ENCODE data around the gene KANSL1L. TPM values are rescaled to one million over a fixed set of nuclear protein-coding genes. Genes with fewer than 3 reads are reported as not detected.

KANSL1L gene
- total and polyA plus RNA-seq, 10 of the 15 experiments (the other 5 are each of a cell fraction or from before 2014, with no cell fraction given), result 1.2 to 9.5 (median 3.7) TPM

GRCh38 chr2:210046851-210047500, 124.2 kb downstream of the KANSL1L start (continued):
- no peak for TF ChIP-seq SKIL (IDR thresholded peaks at IDR 0.05; ENCODE audit: low read depth, poor library complexity, severe bottlenecking)
- no peak for TF ChIP-seq SPI1 (IDR thresholded peaks at IDR 0.05; ENCODE audit: borderline replicate concordance, insufficient read depth, low read depth, low read length)
- TF ChIP-seq ZNF24 (IDR thresholded peaks at IDR 0.05), result no peak

- H2AFZ ChIP-seq (ENCODE audit: control insufficient read depth, low read depth, low read length), result no peak overlapping the region
- no peaks in the 10 kb centered on the region for H3K4me1 ChIP-seq (ENCODE audit: control insufficient read depth, insufficient read depth, low read length)
- no peak overlapping the region for H3K4me2 ChIP-seq (ENCODE audit: control insufficient read depth, insufficient read depth)
- no peak overlapping the region for H3K9ac ChIP-seq (ENCODE audit: control insufficient read depth, insufficient read depth, low read length)
- no TSS peak for BruUV-seq (replicated peaks)
- 97% methylated on average over 3 of the region's 3 CpGs for WGBS (ENCODE audit: insufficient coverage, insufficient replicate concordance, low lambda C conversion rate, missing lambda C conversion rate)
- H3K4me3 ChIP-seq, result no peak overlapping the region
- no peaks in the 10 kb centered on the region for H3K79me2 ChIP-seq (ENCODE audit: control insufficient read depth, insufficient read depth, low read length)
- TF ChIP-seq SUZ12 (IDR thresholded peaks at IDR 0.05; ENCODE audit: unreplicated experiment) (no peak), RELA (IDR thresholded peaks at IDR 0.05; ENCODE audit: borderline replicate concordance, partially characterized antibody) (no peak), DPF2 (IDR thresholded peaks at IDR 0.05) (no peak), EP300 (IDR thresholded peaks at IDR 0.05; ENCODE audit: borderline replicate concordance in 1 of 2, control insufficient read depth in 1 of 2, low read depth in 2 of 2, low read length in 2 of 2) (no peak), ZBED1 (IDR thresholded peaks at IDR 0.05; ENCODE audit: borderline replicate concordance) (no peak), IKZF2 (IDR thresholded peaks at IDR 0.05) (no peak), CTCF (IDR thresholded peaks at IDR 0.05 in 2 of 3, conservative IDR thresholded peaks at IDR 0.05 in 1 of 3; ENCODE audit: control insufficient read depth in 2 of 3, extremely low read depth in 1 of 3, insufficient read depth in 1 of 3, low read depth in 3 of 3, low read length in 3 of 3) (no peak)
- H3K27me3 ChIP-seq (replicated peaks in 1 of 2; ENCODE audit: control insufficient read depth in 2 of 2, insufficient read depth in 2 of 2, low read length in 1 of 2), result no peaks in the 10 kb centered on the region
- ATAC-seq, result no peak
- FAIRE-seq, result no peak
- intact Hi-C loops (cut with micrococcal nuclease; ENCODE audit: unreplicated experiment), result no loop called here
- H3K36me3 ChIP-seq (ENCODE audit: control insufficient read depth in 2 of 2, insufficient read depth in 2 of 2, low read length in 1 of 2), result 0 out of 4 replicates have a peak, but pooled peaks cover 0 to 3% of the 10 kb centered on the region in 2 experiments
- H3K27ac ChIP-seq (ENCODE audit: control insufficient read depth, insufficient read depth), result no peak overlapping the region
- CTCF ChIA-PET, result interaction anchor here (0.6 to 1.0 kb wide), 2 partner anchors 161 to 459 kb away, joined by 3 read pairs; no protein-coding TSS in a partner anchor
- SMC1A ChIA-PET (ENCODE audit: uncharacterized antibody, unreplicated experiment), result interaction anchor here (0.7 to 0.8 kb wide), 2 partner anchors 9 to 154 kb away, joined by 3 read pairs; no protein-coding TSS in a partner anchor
- H4K20me1 ChIP-seq (ENCODE audit: control insufficient read depth, insufficient read depth), result no peaks in the 10 kb centered on the region
- DNase-seq (ENCODE audit: low read depth, low spot score), result no peak
- RAD21 ChIA-PET (ENCODE audit: unreplicated experiment), result no interaction called here
- POLR2A ChIA-PET, result no interaction called here
- in situ Hi-C loops (cut with MboI), result no loop called here
- H3K9me3 ChIP-seq (replicated peaks; ENCODE audit: control insufficient read depth, insufficient read depth, low read length), result no peaks in the 10 kb centered on the region
Observed at GRCh38 chr2:210038078-210038477, 133.1 kb downstream of the KANSL1L start.
